Testis (tissue), 3 donors: ENCODE results near the gene DNAJB7. TPM values are rescaled to one million over a fixed set of nuclear protein-coding genes. Genes with fewer than 3 reads are reported as not detected.
A peak's percentile ranks its signal among the peaks of the same experiment; 100 is the strongest.

ENCODE experiments used
- DNase-seq: peaks from one replicate; pipeline ENCODE4 v3.0.0-alpha.2; 2019
- H3K27ac ChIP-seq, 2 donors: fragments of 200-600 bp; sonication (generic); one replicate each; pipeline ENCODE4 v1.5.1; 2019
- H3K27me3 ChIP-seq: fragments of 200-600 bp; sonication (generic); one replicate; pipeline ENCODE4 v1.5.1; 2019
- H3K36me3 ChIP-seq: fragments of 200-600 bp; sonication (generic); one replicate; pipeline ENCODE4 v1.5.1; 2017; ENCODE audit warnings: low read depth; ENCODE audit errors: missing control alignments
- H3K4me1 ChIP-seq: fragments of 200-600 bp; sonication (generic); one replicate; pipeline ENCODE4 v1.5.1; 2019
- H3K4me3 ChIP-seq, 2 donors: fragments of 200-600 bp; sonication (generic); one replicate each; pipeline ENCODE4 v1.5.1; 2017 to 2019
- H3K9me3 ChIP-seq: fragments of 200-600 bp; sonication (generic); one replicate; pipeline ENCODE4 v1.5.1; 2017
- CTCF ChIP-seq, 3 experiments: fragments of 450-650 bp in 2 of 3; fragments of 200-600 bp in 1 of 3; sonication (generic) in 1 of 3; IDR thresholded peaks; one replicate each; pipeline ENCODE4 v1.5.1; 2016 to 2019; ENCODE audit warnings: antibody characterized with exemption in 3 of 3, mild to moderate bottlenecking in 2 of 3, moderate library complexity in 1 of 3
- POLR2A ChIP-seq: fragments of 450-650 bp; IDR thresholded peaks from one replicate; pipeline ENCODE4 v1.6.1; 2017; ENCODE audit warnings: antibody characterized with exemption, mild to moderate bottlenecking, moderate library complexity
- WGBS, 2 donors: methylation state at CpG; one replicate each; pipeline ENCODE4 v1.1.5; 2018; 5-methylcytosine and 5-hydroxymethylcytosine counted together
- intact Hi-C: fragments of 100-400 bp; cut with DNase I; formaldehyde crosslinking; loops from one replicate; pipeline ENCODE4 v1.15.1; 2023; ENCODE audit warnings: low total_unique reads
- microRNA-seq, 2 donors: library from miRNA; unstranded; fragments of <30 nt; microRNA quantifications; one replicate each; pipeline ENCODE4, GENCODE V29; 2016; ENCODE audit warnings: borderline number of aligned reads in 2 of 2, borderline replicate concordance in 1 of 2
- polyA plus RNA-seq: library from polyadenylated mRNA; stranded (reverse); fragments of 350-450 nt; fragmentation: Illumina TruSeq; extraction: RNeasy Lipid Tissue Mini Kit (QIAGEN cat#74804); gene quantifications from one replicate; pipeline ENCODE4 v1.2.3, GENCODE V29; 2014; ENCODE audit warnings: low read depth, low replicate concordance; ENCODE audit not compliant: insufficient read depth
- small RNA-seq, 2 donors: library from RNA; depleted of rRNA; stranded (forward); fragments of <200 nt; gene quantifications; one replicate each; pipeline ENCODE3, GENCODE V24; 2016
- total RNA-seq, 2 donors: library from RNA; depleted of rRNA; stranded (reverse); fragments of >200 nt; gene quantifications; one replicate each; pipeline ENCODE4 v1.2.3, GENCODE V29; 2016

DNAJB7 gene
- total and polyA plus RNA-seq, 3 donors from 2014 or later, result 3.3 to 9.5 (median 3.8) TPM

- Histone ChIP-seq H3K4me3 (peak overlapping the region in 1 of 2 donors; percentile 99), H3K27ac (no peak overlapping the region)
Measured at GRCh38 chr22:40817737-40818136, 44.2 kb downstream of the DNAJB7 start.

GRCh38 chr22:40813912-40814315, 48.0 kb downstream of the DNAJB7 start:
- H3K27me3 ChIP-seq, result no peaks in the 10 kb centered on the region

More at GRCh38 chr22:40817737-40818136, 44.2 kb downstream of the DNAJB7 start:
- intact Hi-C loops, result no loop called here
- H3K4me1 ChIP-seq, result peaks cover 19% of the 10 kb centered on the region
- H3K27me3 ChIP-seq, result no peaks in the 10 kb centered on the region
- H3K36me3 ChIP-seq, result no peaks in the 10 kb centered on the region
- DNase-seq, result no peak
- no peaks in the 10 kb centered on the region for H3K9me3 ChIP-seq
- 51 to 65% methylated on average over 4 of the region's 4 CpGs for WGBS, 2 donors
- TF ChIP-seq CTCF (IDR thresholded peaks at IDR 0.05) (no peak), POLR2A (no peak)

More at GRCh38 chr22:40813912-40814315, 48.0 kb downstream of the DNAJB7 start:
- Histone ChIP-seq H3K36me3 (no peaks in the 10 kb centered on the region), H3K4me1 (peaks cover 7% of the 10 kb centered on the region), H3K9me3 (no peaks in the 10 kb centered on the region), H3K27ac (no peak overlapping the region), H3K4me3 (no peak overlapping the region)
- no peak for DNase-seq
- intact Hi-C loops, result no loop called here
- TF ChIP-seq CTCF (IDR thresholded peaks at IDR 0.05), result no peak
- no peak for TF ChIP-seq POLR2A

Small RNA genes lying within 50 kb of the gene (microRNA-seq; reads per million reads assigned to microRNA genes)
- 0 reads per million in 2 donors for gene MIR4766

Small RNA genes lying within 50 kb of the gene (small RNA-seq; reads per million reads assigned to genes)
- 0 reads per million in 2 donors for gene MIR4766

Other genes with a start within 250 kb of the DNAJB7 start
- gene MRTFA, start 225.4 kb downstream of the DNAJB7 start, total RNA-seq, result 100 to 1,000 TPM; 158 to 162 TPM
- gene MRTFA, start 225.4 kb downstream of the DNAJB7 start, polyA plus RNA-seq, result 59.5 TPM
- under 1 TPM; 0.47 to 0.62 TPM for gene MCHR1, start 182.6 kb downstream of the DNAJB7 start, total RNA-seq
- gene MCHR1, start 182.6 kb downstream of the DNAJB7 start, polyA plus RNA-seq, result 0.42 TPM
- 10 to 100 TPM; 33.8 to 36.1 TPM for gene SLC25A17, start 42.8 kb downstream of the DNAJB7 start, total RNA-seq
- 42.8 TPM for gene SLC25A17, start 42.8 kb downstream of the DNAJB7 start, polyA plus RNA-seq
- gene ST13, start 5.5 kb downstream of the DNAJB7 start, total RNA-seq, result 100 to 1,000 TPM; 139 to 149 TPM
- gene ST13, start 5.5 kb downstream of the DNAJB7 start, polyA plus RNA-seq, result 345 TPM
- gene XPNPEP3, start 5.0 kb downstream of the DNAJB7 start, total RNA-seq, result 10 to 100 TPM; 29.5 to 46.5 TPM
- gene XPNPEP3, start 5.0 kb downstream of the DNAJB7 start, polyA plus RNA-seq, result 43.5 TPM
- gene RBX1, start 89.3 kb upstream of the DNAJB7 start, total RNA-seq, result 10 to 100 TPM; 45.2 to 47.1 TPM
- gene RBX1, start 89.3 kb upstream of the DNAJB7 start, polyA plus RNA-seq, result 44.3 TPM
- gene EP300, start 230.5 kb upstream of the DNAJB7 start, total RNA-seq, result 100 to 1,000 TPM; 221 to 242 TPM
- gene EP300, start 230.5 kb upstream of the DNAJB7 start, polyA plus RNA-seq, result 59.2 TPM